ENCODE results near the gene TMEM82. TPM values are rescaled to one million over a fixed set of nuclear protein-coding genes. Genes with fewer than 3 reads are reported as not detected.

TMEM82 gene
- total RNA-seq, 2 experiments from 2014 or later, result not detected

- H3K9me3 Mint-ChIP-seq, result no peaks in the 10 kb centered on the region
- Histone ChIP-seq H3K4me3 (ENCODE audit: low read length) (no peak overlapping the region), H3K27ac (ENCODE audit: low read depth in 1 of 2, low read length in 2 of 2) (no peak overlapping the region), H3K27me3 (ENCODE audit: control insufficient read depth in 1 of 2, insufficient read depth in 2 of 2, low read length in 2 of 2) (no peaks in the 10 kb centered on the region), H3K9me3 (ENCODE audit: control insufficient read depth in 1 of 2, insufficient read depth in 1 of 2, low read length in 2 of 2) (no peaks in the 10 kb centered on the region), H3K36me3 (ENCODE audit: insufficient read depth, low read length) (peaks cover 70% of the 10 kb centered on the region), H3K4me1 (ENCODE audit: insufficient read depth, low read length) (no peaks in the 10 kb centered on the region)
- no peak for TF ChIP-seq CTCF (IDR thresholded peaks at IDR 0.05)
- H3K27ac Mint-ChIP-seq, result no peak overlapping the region
- intact Hi-C loops (cut with DNase I, micrococcal nuclease), result no loop called here
- no peaks in the 10 kb centered on the region for H3K27me3 Mint-ChIP-seq
- CTCF ChIA-PET, result no interaction called here
- no peaks in the 10 kb centered on the region for H3K4me1 Mint-ChIP-seq (ENCODE audit: low read depth)
- POLR2A ChIA-PET, result no interaction called here
- peaks cover 51% of the 10 kb centered on the region for H3K36me3 Mint-ChIP-seq (ENCODE audit: low read depth)
- no peak overlapping the region for H3K4me3 Mint-ChIP-seq
- DNase-seq (no peak), ATAC-seq (ENCODE audit: poor library complexity) (no peak)
Observed at GRCh38 chr1:15730936-15731335, 11.4 kb upstream of the TMEM82 start.

GRCh38 chr1:15731735-15732685 is 10.3 kb upstream of the TMEM82 start:
- ChIA-PET CTCF (no interaction called here), POLR2A (no interaction called here)
- H3K27ac ChIP-seq (ENCODE audit: low read depth in 1 of 2, low read length in 2 of 2), result no peak overlapping the region
- intact Hi-C loops (cut with DNase I, micrococcal nuclease), result no loop called here
- no peaks in the 10 kb centered on the region for H3K27me3 ChIP-seq (ENCODE audit: control insufficient read depth in 1 of 2, insufficient read depth in 2 of 2, low read length in 2 of 2)
- ATAC-seq (ENCODE audit: poor library complexity) (no peak), DNase-seq (peak in 1 of 14 experiments; percentile 19)
- no peaks in the 10 kb centered on the region for H3K9me3 ChIP-seq (ENCODE audit: control insufficient read depth in 1 of 2, insufficient read depth in 1 of 2, low read length in 2 of 2)
- no peaks in the 10 kb centered on the region for H3K4me1 ChIP-seq (ENCODE audit: insufficient read depth, low read length)
- Mint-ChIP-seq H3K27ac (no peak overlapping the region), H3K27me3 (no peaks in the 10 kb centered on the region), H3K4me1 (ENCODE audit: low read depth) (no peaks in the 10 kb centered on the region), H3K4me3 (no peak overlapping the region), H3K36me3 (ENCODE audit: low read depth) (peaks cover 43% of the 10 kb centered on the region), H3K9me3 (no peaks in the 10 kb centered on the region)
- no peak for TF ChIP-seq CTCF (IDR thresholded peaks at IDR 0.05)
- no peak overlapping the region for H3K4me3 ChIP-seq (ENCODE audit: low read length)
- H3K36me3 ChIP-seq (ENCODE audit: insufficient read depth, low read length), result peaks cover 59% of the 10 kb centered on the region

GRCh38 chr1:15732686-15733081 is 9.6 kb upstream of the TMEM82 start:
- ChIA-PET POLR2A (no interaction called here), CTCF (no interaction called here)
- H3K4me1 ChIP-seq (ENCODE audit: insufficient read depth, low read length), result no peaks in the 10 kb centered on the region
- peaks cover 52% of the 10 kb centered on the region for H3K36me3 ChIP-seq (ENCODE audit: insufficient read depth, low read length)
- no peak for DNase-seq
- Mint-ChIP-seq H3K27me3 (no peaks in the 10 kb centered on the region), H3K27ac (no peak overlapping the region), H3K4me3 (no peak overlapping the region), H3K36me3 (ENCODE audit: low read depth) (peaks cover 38% of the 10 kb centered on the region), H3K9me3 (no peaks in the 10 kb centered on the region), H3K4me1 (ENCODE audit: low read depth) (no peaks in the 10 kb centered on the region)
- no peaks in the 10 kb centered on the region for H3K27me3 ChIP-seq (ENCODE audit: control insufficient read depth in 1 of 2, insufficient read depth in 2 of 2, low read length in 2 of 2)
- no peak for ATAC-seq (ENCODE audit: poor library complexity)
- TF ChIP-seq CTCF (IDR thresholded peaks at IDR 0.05), result no peak
- H3K4me3 ChIP-seq (ENCODE audit: low read length), result no peak overlapping the region
- no peak overlapping the region for H3K27ac ChIP-seq (ENCODE audit: low read depth in 1 of 2, low read length in 2 of 2)
- intact Hi-C loops (cut with DNase I, micrococcal nuclease), result no loop called here
- no peaks in the 10 kb centered on the region for H3K9me3 ChIP-seq (ENCODE audit: control insufficient read depth in 1 of 2, insufficient read depth in 1 of 2, low read length in 2 of 2)

Measured in CD4-positive, alpha-beta T cell (primary cell).